A673 (cell line): ENCODE measurements around the gene SSH2.

Source experiments
- EZH2 ChIP-seq: fragments of 200-600 bp; sonication (generic); IDR thresholded peaks from 2 replicates; pipeline ENCODE4 v1.6.1; 2017; ENCODE audit warnings: borderline replicate concordance, low read depth, mild to moderate bottlenecking, mixed read lengths, antibody characterized with exemption, low read length; ENCODE audit not compliant: poor library complexity, severe bottlenecking
- TF ChIP-seq, protein P1 (sequence below): fragments of 300-800, 200-600 bp; sonication (generic); conservative IDR thresholded peaks from 2 replicates; pipeline ENCODE4 v1.5.1; 2017; ENCODE audit warnings: low read depth, mild to moderate bottlenecking, antibody characterized with exemption, low read length, moderate library complexity, mixed read lengths

DNA sequence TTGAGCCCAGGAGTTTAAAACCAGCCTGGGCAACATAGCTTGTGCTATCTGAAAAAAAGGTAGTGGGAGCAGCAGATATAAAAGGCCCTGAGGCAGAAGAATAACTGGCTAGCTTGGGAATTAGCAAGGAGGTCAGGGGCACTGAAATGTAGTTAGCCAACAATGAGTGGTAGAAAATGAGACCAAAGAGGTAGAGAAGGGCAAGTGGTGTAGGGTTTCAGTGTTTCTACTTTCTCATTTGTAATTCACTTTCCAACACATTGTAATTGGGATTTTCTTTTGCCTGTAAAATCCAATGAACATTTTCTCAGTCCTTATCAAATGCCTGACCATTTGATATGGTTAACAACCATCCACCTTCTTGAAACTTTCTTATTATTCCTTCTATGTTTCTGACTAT is 212.2 kb downstream of the SSH2 start:
- TF ChIP-seq, protein P1, sequence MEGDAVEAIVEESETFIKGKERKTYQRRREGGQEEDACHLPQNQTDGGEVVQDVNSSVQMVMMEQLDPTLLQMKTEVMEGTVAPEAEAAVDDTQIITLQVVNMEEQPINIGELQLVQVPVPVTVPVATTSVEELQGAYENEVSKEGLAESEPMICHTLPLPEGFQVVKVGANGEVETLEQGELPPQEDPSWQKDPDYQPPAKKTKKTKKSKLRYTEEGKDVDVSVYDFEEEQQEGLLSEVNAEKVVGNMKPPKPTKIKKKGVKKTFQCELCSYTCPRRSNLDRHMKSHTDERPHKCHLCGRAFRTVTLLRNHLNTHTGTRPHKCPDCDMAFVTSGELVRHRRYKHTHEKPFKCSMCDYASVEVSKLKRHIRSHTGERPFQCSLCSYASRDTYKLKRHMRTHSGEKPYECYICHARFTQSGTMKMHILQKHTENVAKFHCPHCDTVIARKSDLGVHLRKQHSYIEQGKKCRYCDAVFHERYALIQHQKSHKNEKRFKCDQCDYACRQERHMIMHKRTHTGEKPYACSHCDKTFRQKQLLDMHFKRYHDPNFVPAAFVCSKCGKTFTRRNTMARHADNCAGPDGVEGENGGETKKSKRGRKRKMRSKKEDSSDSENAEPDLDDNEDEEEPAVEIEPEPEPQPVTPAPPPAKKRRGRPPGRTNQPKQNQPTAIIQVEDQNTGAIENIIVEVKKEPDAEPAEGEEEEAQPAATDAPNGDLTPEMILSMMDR, result no peak
- no peak for TF ChIP-seq EZH2
